Metanephros (tissue), 2 donors: ENCODE data around the gene SIL1. TPM values are rescaled to one million over a fixed set of nuclear protein-coding genes. Genes with fewer than 3 reads are reported as not detected.

ENCODE experiments used
- small RNA-seq: library from RNA; depleted of rRNA; stranded (forward); fragments of <200 nt; gene quantifications from one replicate; pipeline ENCODE3, GENCODE V24; 2014; ENCODE audit warnings: low replicate concordance
- total RNA-seq: library from RNA; depleted of rRNA; stranded (reverse); fragments of >200 nt; gene quantifications from one replicate; pipeline ENCODE4 v1.2.3, GENCODE V29; 2014

The SIL1 gene
- total RNA-seq, result 36.1 TPM

GRCh38 chr5:139197710-139198669, at the start of gene SIL1:
Gene SIL1, minus strand, starts transcription at chr5:139198368. Its CDS starts 70,525 bp downstream, at chr5:139127843.

Small RNAs within 50 kb of the gene (small RNA-seq; reads per million reads assigned to genes)
- not detected for gene RNU6-572P

Other genes with a start within 250 kb of the SIL1 start
- gene MATR3, start 95.4 kb upstream of the SIL1 start, total RNA-seq, result 334 TPM
- 68.5 TPM for gene PAIP2, start 143.5 kb upstream of the SIL1 start, total RNA-seq
- gene SLC23A1, start 184.9 kb upstream of the SIL1 start, total RNA-seq, result 6.2 TPM
- 0.93 TPM for gene MZB1, start 191.5 kb upstream of the SIL1 start, total RNA-seq
- 11.2 TPM for gene PROB1, start 196.7 kb upstream of the SIL1 start, total RNA-seq
- gene SPATA24, start 205.7 kb upstream of the SIL1 start, total RNA-seq, result 5.5 TPM
- 11.2 TPM for gene DNAJC18, start 241.2 kb upstream of the SIL1 start, total RNA-seq